Measurements from ENCODE around the gene TSHZ2.

The TSHZ2 gene

GRCh38 chr20:53216478-53216855, 244.3 kb downstream of the TSHZ2 start:
- no peak for DNase-seq

DNA sequence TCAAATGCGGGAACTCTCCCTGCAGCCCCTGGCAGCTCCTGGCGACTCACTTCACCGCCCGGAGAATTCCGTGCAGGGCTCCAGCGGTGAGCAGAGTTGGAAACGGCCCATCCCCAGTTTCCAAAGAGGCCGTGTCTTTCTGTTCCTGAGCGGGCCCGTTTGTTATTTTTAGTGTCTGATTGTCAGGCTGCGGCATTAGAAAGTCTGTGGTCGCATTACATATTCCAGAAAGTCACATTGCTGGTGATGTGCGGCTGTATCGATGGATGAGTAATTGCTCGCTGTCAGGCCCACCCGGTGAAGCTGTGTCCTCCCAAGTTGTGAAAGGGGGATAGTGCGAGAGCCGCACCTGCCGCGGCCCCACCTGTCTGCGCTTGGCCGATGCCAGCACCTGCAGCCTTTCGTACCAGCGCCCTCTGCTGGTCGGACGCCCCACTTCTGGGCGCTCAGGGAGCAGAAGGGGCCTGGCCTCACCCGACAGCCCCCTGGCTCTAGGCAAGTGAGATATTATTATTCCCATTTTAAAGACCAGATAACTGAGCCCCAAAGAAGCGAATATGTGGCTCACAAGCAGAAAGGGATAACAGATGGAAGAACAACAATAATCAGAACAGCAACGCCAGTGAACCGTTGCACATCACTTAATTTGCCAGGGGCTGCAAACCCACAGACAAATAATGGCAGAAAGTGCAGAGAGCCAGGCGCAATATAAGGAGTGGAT, 244.9 kb downstream of the TSHZ2 start:
- peak; percentile 50 to 76 for DNase-seq

DNA sequence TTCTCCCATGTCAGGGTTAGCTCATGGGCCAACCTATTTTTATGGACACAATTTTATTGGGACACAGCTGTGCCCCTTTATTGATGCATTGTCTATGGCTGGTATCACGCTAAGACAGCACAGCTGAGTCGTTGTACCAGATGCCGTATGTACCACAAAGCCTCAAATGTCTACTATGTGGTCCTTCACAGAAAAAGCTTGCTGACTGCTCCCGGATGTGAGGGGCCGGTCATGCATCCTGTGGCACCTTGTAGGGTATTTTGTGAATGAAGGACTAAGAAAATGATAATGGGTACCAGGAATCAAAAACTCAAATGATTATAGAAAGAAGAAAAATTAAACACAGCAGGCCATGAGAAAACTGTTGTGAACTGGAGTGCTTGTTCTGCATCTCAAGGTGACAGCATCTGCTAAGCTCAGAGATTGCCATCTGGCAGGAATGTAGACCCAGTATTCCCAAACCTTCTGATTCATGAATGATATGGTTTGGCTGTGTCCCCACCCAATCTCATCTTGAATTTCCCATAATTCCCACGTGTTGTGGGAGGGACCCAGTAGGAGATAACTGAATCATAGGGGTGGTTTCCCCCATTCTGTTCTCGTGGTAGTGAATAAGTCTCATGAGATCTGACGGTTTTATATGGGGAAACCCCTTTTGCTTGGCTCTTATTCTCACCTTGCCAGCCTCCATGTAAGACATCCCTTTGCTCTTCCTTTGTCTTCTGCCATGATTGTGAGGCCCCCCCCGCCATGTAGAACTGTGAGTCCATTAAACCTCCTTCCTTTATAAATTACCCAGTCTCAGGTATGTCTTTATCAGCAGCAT, 248.5 kb downstream of the TSHZ2 start:
- DNase-seq, result no peak

GRCh38 chr20:53221731-53222130, 249.6 kb downstream of the TSHZ2 start:
- no peak for DNase-seq

GRCh38 chr20:53222416-53222815, 250.3 kb downstream of the TSHZ2 start:
- DNase-seq, result no peak

DNA sequence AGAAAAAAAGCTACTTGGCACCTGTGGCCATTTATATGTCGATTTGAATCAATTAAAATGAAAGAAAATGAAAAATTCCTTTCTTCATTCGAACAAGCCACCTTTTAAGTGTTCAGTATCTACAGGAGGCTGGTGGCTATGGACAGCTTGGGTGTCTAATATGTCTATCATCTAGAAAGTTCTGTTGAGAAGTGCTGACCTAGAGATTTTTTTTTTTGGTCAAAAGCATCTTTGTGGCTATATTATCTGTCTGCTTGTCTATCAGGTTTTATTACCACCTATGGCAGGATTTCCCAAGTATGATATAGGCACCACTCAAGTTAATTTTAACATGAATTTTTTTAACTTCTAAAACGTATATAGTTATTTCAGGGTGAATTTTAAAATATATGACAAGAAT, 250.8 kb downstream of the TSHZ2 start:
- no peak for DNase-seq

- DNase-seq, result no peak
Observed at GRCh38 chr20:53223626-53224172, 251.5 kb downstream of the TSHZ2 start.

DNA sequence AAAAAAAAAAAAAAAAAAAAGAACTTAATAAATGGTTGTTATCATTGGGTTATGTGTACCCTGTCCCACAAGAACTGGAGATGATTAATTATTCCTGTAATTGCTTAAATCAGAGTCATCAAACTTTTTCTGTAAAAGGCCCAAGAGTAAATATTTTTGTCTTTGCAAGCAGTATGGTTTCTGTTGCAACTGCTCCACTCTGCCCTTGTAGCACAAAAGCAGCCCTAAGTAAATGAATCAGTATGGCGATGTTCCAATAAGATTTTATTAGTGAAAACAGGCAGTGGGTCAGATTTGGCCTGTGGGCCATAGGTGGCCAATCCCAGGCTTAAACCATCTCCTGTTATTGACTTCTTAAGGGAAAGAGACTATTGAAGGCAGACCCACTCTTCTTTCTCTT, 252.7 kb downstream of the TSHZ2 start:
- DNase-seq, result no peak

DNA sequence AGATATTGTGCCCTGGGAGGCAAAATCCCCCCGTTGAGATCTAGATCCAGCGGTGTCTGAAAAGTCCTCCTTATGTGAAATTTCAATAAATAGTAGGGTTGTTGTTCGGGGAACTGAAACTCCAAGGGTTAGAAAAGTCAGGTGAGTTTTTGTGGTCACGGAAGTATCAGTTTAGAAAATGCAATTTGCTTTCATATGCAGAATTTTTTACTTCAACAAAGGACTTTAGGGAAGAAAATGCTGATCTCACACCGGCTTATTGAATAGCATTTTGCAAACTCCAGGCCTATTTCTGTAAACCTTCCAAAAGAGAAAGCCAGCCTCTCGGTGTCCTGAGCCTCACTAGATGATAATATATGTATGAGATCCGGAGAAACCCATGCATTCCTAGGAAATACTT, 254.7 kb downstream of the TSHZ2 start:
- no peak for DNase-seq

- no peak for DNase-seq
Observed at GRCh38 chr20:53227523-53227922, 255.4 kb downstream of the TSHZ2 start.

DNA sequence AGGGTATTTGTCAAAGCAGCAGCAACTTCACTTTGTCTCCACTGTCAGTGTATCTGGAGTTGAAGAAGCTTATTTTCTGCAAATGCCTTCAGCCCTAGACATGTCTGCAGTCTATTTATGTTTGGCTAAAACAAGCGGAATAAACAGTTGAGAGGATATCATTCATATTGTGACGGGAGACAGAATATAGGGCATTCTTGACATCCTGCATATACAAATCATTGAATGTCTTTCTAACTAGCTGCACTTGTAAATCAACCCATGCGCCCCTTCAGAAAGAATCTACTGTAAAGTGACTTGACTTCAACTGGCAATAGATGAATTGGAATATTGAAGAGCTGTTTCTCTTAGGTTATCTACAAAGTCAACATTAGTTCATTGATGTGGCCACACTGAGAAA, 258.9 kb downstream of the TSHZ2 start:
- no peak for DNase-seq

- DNase-seq, result no peak
Observed at GRCh38 chr20:53237461-53237860, 265.3 kb downstream of the TSHZ2 start.

GRCh38 chr20:53238121-53238660, 266.0 kb downstream of the TSHZ2 start:
- no peak for DNase-seq

DNA sequence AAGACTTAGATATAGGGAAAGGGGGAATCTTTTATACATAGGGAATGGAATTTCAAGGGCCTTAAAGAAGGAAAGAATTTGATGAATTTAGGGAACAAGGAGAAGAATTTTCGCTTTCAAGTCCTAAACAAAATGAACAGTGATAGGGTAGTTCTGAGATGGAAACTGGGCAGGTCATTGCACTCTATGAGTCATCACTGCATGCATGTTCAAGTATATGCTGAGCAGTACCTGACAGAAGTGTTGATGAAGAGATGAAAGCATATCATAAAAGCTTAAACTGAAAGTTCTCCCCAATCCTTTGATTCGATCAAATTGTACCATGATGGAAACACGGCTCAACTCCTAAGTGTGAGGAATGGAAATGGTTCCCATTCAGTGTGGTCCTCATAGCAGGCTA, 271.0 kb downstream of the TSHZ2 start:
- no peak for DNase-seq

DNA sequence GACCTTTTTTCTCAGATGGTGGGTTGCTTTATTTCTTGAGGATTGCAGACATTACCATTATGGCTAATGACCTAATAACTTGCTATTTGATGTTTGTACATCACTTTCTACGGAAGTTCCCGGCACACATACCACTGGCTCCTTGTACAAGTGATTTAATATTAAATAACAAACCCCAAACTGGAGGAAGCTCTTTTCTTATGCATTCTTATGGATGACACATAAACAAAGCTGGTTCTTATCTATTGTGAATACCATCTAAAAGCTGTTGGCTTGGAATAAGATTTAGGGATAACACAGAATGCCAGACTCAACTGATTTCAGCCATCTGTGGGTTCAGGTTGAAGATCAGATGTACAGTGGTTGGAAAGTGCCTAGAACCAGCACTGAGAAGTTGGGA, 272.6 kb downstream of the TSHZ2 start:
- no peak for DNase-seq

DNA sequence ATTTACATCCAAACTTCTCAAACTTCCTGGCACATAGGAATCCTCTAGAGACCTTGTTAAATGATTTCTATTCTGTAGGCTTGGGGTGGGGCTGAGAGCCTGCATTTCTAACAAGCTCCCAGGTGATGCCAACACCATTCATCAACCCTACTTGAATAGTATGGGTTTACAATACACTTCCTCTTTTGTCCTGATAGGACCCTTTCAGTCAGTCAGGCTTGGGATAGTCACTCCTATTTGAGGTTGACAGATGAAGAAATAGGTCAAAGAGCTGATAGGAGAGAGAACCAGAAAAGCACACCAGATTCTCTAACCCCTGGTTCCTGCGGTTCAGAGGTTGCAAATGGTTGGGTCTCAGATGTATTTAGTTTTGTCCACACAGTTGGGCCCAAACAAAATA, 273.4 kb downstream of the TSHZ2 start:
- DNase-seq, result no peak

- no peak for DNase-seq
Observed at GRCh38 chr20:53247468-53248103, 275.4 kb downstream of the TSHZ2 start.

DNA sequence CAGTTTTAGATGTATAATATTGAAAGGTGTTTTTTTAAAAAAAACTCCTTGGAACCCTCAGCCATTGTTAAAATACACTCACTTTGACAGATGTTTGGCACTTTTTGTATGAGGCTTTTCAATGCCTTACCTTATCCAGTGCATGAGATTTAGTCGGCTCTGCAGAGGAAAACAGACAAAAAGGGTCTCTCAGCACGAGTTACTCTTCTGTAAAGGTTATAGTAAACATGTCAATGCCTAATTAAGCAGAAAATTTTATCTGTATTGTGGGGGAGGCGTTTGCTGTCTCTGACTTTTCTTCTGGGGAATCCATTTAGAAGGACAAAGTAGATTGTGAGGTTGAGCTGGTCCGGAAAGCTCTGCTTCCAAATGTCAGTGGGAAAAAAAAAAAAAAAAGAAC, 278.3 kb downstream of the TSHZ2 start:
- DNase-seq, result no peak

DNA sequence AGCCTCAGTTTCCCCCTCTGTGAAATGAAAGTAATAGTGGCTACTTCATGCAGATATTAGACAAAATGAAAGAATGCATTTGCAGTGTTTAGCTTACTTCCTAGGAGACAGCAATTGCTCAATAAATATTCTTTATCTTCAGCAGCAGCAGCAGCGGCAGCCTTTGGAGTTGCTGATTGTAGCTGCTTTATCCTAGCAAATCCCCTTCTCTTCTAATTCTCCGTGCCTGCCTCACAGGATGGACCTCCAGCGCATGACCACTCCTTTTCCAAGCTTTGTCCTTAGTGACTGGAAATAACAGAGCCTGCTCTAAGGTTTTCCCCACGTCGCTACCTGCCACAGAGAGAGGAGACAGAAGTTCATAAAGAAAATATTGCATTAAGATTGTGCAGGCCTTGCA, 279.8 kb downstream of the TSHZ2 start:
- DNase-seq, result no peak

GRCh38 chr20:53253668-53254067, 281.5 kb downstream of the TSHZ2 start:
- DNase-seq, result no peak

DNA sequence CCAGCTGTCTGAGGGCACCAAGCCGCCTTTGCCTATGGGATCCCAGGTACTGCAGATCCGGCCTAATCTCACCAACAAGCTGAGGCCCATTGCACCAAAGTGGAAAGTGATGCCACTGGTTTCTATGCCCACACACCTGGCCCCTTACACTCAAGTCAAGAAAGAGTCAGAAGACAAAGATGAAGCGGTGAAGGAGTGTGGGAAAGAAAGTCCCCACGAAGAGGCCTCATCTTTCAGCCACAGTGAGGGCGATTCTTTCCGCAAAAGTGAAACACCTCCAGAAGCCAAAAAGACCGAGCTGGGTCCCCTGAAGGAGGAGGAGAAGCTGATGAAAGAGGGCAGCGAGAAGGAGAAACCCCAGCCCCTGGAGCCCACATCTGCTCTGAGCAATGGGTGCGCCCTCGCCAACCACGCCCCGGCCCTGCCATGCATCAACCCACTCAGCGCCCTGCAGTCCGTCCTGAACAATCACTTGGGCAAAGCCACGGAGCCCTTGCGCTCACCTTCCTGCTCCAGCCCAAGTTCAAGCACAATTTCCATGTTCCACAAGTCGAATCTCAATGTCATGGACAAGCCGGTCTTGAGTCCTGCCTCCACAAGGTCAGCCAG, 283.0 kb downstream of the TSHZ2 start:
- DNase-seq, result no peak

GRCh38 chr20:53258741-53259140, 286.6 kb downstream of the TSHZ2 start:
- DNase-seq, result no peak

DNA sequence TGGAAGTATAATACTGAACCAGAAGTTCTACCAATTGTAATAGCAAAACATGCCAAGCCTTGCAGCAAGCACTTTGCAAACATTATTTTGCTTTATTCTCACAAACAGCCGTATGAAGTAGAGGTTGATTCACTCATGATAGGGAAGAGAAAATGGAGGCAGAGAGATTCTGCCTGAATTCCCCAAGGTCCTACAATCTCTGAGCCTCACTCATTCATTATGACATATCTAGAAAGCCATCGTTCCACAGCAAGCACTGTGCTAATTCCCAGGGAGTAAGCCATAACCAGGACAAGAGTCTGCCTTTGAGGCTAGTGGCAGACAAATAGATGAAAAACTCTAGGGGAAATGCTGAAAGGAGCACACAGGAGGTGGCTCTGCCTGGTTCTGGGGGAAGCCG, 288.0 kb downstream of the TSHZ2 start:
- DNase-seq, result no peak

Measured in SHP77 (cell line).